T-cell (primary cell): ENCODE measurements around the gene ERBB2. TPM values are rescaled to one million over a fixed set of nuclear protein-coding genes. Genes with fewer than 3 reads are reported as not detected.

ENCODE experiments used
- ATAC-seq, 4 experiments: fragments of 200-7000 bp in 3 of 4; fragments of 150-1000 bp in 1 of 4; cut with Tn5 transposase; replicated peaks in 1 of 4; 1 replicate in 3 of 4; 2 replicates in 1 of 4; pipeline ENCODE4 v1.10.0; 2021; ENCODE audit warnings: moderate library complexity in 3 of 4, mild to moderate bottlenecking in 2 of 4, moderate number of reproducible peaks in 1 of 4
- CTCF ChIA-PET, 2 donors: fragments of 300-600 bp; sonication (Branson Sonifier 250); formaldehyde crosslinking; loops; one replicate each; lab custom pipeline; 2022; ENCODE audit warnings: antibody characterized with exemption in 2 of 2; lab: Charles Lee
- POLR2A ChIA-PET, 2 donors: fragments of 300-600 bp; sonication (Branson Sonifier 250); formaldehyde crosslinking; loops; one replicate each; lab custom pipeline; 2022; ENCODE audit warnings: antibody characterized with exemption in 2 of 2; lab: Charles Lee
- DNase-seq, 35 experiments: peaks; one replicate each; pipeline versions ENCODE4 v3.0.0 to v3.0.0-alpha.2; 2013 to 2023
- H3K27ac ChIP-seq: one replicate; pipeline ENCODE4 v1.5.1; 2013; ENCODE audit warnings: low read length
- H3K27me3 ChIP-seq, 2 experiments: replicated peaks in 1 of 2; 1 replicate in 1 of 2; 2 replicates in 1 of 2; pipeline versions ENCODE4 v1.6.1 to v1.7.0; 2013; ENCODE audit warnings: low read length in 1 of 2, mixed read lengths in 1 of 2; ENCODE audit not compliant: control insufficient read depth in 2 of 2, insufficient read depth in 2 of 2; ENCODE audit errors: extremely low read depth in 1 of 2
- H3K36me3 ChIP-seq, 2 donors: 1 replicate in 1 of 2; 2 replicates in 1 of 2; pipeline versions ENCODE4 v1.6.1 to v1.7.0; 2013; ENCODE audit warnings: low read length in 1 of 2; ENCODE audit not compliant: control insufficient read depth in 2 of 2, insufficient read depth in 1 of 2; ENCODE audit errors: extremely low read depth in 1 of 2
- H3K4me1 ChIP-seq, 2 experiments: 1 replicate in 1 of 2; 2 replicates in 1 of 2; pipeline versions ENCODE4 v1.6.1 to v1.7.0; 2013; ENCODE audit warnings: low read length in 2 of 2, mixed read lengths in 1 of 2; ENCODE audit not compliant: insufficient read depth in 2 of 2, control insufficient read depth in 1 of 2; ENCODE audit errors: extremely low read depth in 1 of 2
- H3K4me3 ChIP-seq, 2 donors: 1 replicate in 1 of 2; 2 replicates in 1 of 2; pipeline versions ENCODE4 v1.5.1 to v1.7.0; 2013; ENCODE audit warnings: mild to moderate bottlenecking in 2 of 2, low read length in 1 of 2, moderate library complexity in 1 of 2; ENCODE audit not compliant: control insufficient read depth in 1 of 2; ENCODE audit errors: extremely low read depth in 1 of 2
- H3K9me3 ChIP-seq: 2 replicates; pipeline ENCODE4 v1.7.0; 2013
- H3K27ac Mint-ChIP-seq, 2 donors: one replicate each; pipeline ENCODE4 v1.8.0; 2020 to 2021; ENCODE audit warnings: mild to moderate bottlenecking in 2 of 2, mixed read lengths in 2 of 2
- H3K27me3 Mint-ChIP-seq, 2 donors: one replicate each; pipeline ENCODE4 v1.8.0; 2021 to 2022; ENCODE audit warnings: mixed read lengths in 2 of 2
- H3K36me3 Mint-ChIP-seq: one replicate; pipeline ENCODE4 v1.8.0; 2021; ENCODE audit warnings: mixed read lengths
- H3K4me1 Mint-ChIP-seq, 3 donors: one replicate each; pipeline ENCODE4 v1.8.0; 2020 to 2022; ENCODE audit warnings: mixed read lengths in 3 of 3, mild to moderate bottlenecking in 1 of 3
- H3K4me3 Mint-ChIP-seq, 3 donors: one replicate each; pipeline ENCODE4 v1.8.0; 2020 to 2022; ENCODE audit warnings: mild to moderate bottlenecking in 3 of 3, mixed read lengths in 3 of 3, moderate library complexity in 3 of 3
- H3K9me3 Mint-ChIP-seq, 3 donors: one replicate each; pipeline ENCODE4 v1.8.0; 2020 to 2022; ENCODE audit warnings: mixed read lengths in 3 of 3
- WGBS: methylation state at CpG from one replicate; pipeline ENCODE4 v1.1.5; 2013; ENCODE audit warnings: missing lambda C conversion rate; ENCODE audit not compliant: insufficient coverage; 5-methylcytosine and 5-hydroxymethylcytosine counted together
- total RNA-seq, 35 experiments: library from RNA in 6 of 35; stranded (reverse) in 6 of 35; fragments of 120-200 nt in 1 of 35; gene quantifications; one replicate each; pipeline versions ENCODE4 v1.2.1 to v1.2.4 and lab custom pipeline; 2013 to 2026

ERBB2 gene
- total RNA-seq, result 1 to 10 TPM; 4.1 to 8.8 (median 6.0) TPM
- total RNA-seq (2013), result 7.1 TPM
- total RNA-seq (lab: John Stamatoyannopoulos, UW), result 1.8 to 13.6 (median 6.2) reads per million in 29 experiments

GRCh38 chr17:39699818-39700147, at the start of gene ERBB2:
ERBB2 (plus strand) TSS chr17:39700064; CDS start chr17:39700239, 175 bp downstream.
- Mint-ChIP-seq H3K27ac (peak within 1 kb of the TSS in 1 of 2 donors; percentile 49), H3K36me3 (peaks cover 9% of the 10 kb centered on the region), H3K4me3 (peak within 1 kb of the TSS in 2 of 3 donors; percentile 34 to 67), H3K27me3 (peaks cover 28 to 36% of the 10 kb centered on the region in 2 donors), H3K9me3 (no peaks in the 10 kb centered on the region), H3K4me1 (peaks cover 6 to 16% (median 12%) of the 10 kb centered on the region in 3 donors)
- no peaks in the 10 kb centered on the region for H3K9me3 ChIP-seq
- H3K4me1 ChIP-seq, result peaks cover 0 to 7% of the 10 kb centered on the region in 2 experiments
- DNase-seq (no peak), ATAC-seq (no peak)
- peaks cover 0 to 2% of the 10 kb centered on the region in 2 donors for H3K36me3 ChIP-seq
- no peak within 1 kb of the TSS for H3K27ac ChIP-seq
- POLR2A ChIA-PET, result no interaction called here
- CTCF ChIA-PET, result no interaction called here
- H3K27me3 ChIP-seq, result peaks cover 4 to 44% of the 10 kb centered on the region in 2 experiments
- no peak within 1 kb of the TSS for H3K4me3 ChIP-seq
- WGBS, result 25% methylated on average over 18 of the region's 20 CpGs

- no peaks in the 10 kb centered on the region for H3K9me3 ChIP-seq
- ATAC-seq (no peak), DNase-seq (no peak)
- WGBS, result 93% methylated on average over 7 of the region's 11 CpGs
- Mint-ChIP-seq H3K27me3 (no peaks in the 10 kb centered on the region), H3K4me3 (no peak overlapping the region), H3K9me3 (no peaks in the 10 kb centered on the region), H3K4me1 (peaks cover 48 to 60% (median 59%) of the 10 kb centered on the region in 3 donors), H3K27ac (peak overlapping the region in 1 of 2 donors; percentile 30), H3K36me3 (peaks cover 16% of the 10 kb centered on the region)
- H3K36me3 ChIP-seq, result peaks cover 8 to 22% of the 10 kb centered on the region in 2 donors
- H3K27me3 ChIP-seq, result no peaks in the 10 kb centered on the region
- H3K27ac ChIP-seq, result no peak overlapping the region
- peaks cover 0 to 44% of the 10 kb centered on the region in 2 experiments for H3K4me1 ChIP-seq
- H3K4me3 ChIP-seq, result no peak overlapping the region
- POLR2A ChIA-PET, result no interaction called here
- CTCF ChIA-PET, result interaction anchor here (0.6 to 1.2 kb wide), 2 partner anchors 27 to 32 kb away, joined by 4 to 5 read pairs; no protein-coding TSS in a partner anchor
Measured at GRCh38 chr17:39650121-39650579, 49.7 kb upstream of the ERBB2 start.

- H3K4me3 Mint-ChIP-seq, result no peak overlapping the region
- H3K4me3 ChIP-seq, result no peak overlapping the region
- no peak for ATAC-seq
- CTCF ChIA-PET, result interaction anchor here (0.6 to 4.6 kb wide), 3 partner anchors 29 to 241 kb away, joined by 6 to 27 read pairs (median 10); no protein-coding TSS in a partner anchor
- H3K27me3 ChIP-seq, result no peaks in the 10 kb centered on the region
- no peak for DNase-seq
- H3K4me1 ChIP-seq, result peaks cover 0 to 36% of the 10 kb centered on the region in 2 experiments
- 85% methylated on average over 6 of the region's 8 CpGs for whole genome bisulfite sequencing
- POLR2A ChIA-PET, result interaction anchor here (0.5 to 0.6 kb wide), 3 partner anchors 30 to 817 kb away, joined by 3 to 13 read pairs (median 10); no protein-coding TSS in a partner anchor
- no peaks in the 10 kb centered on the region for H3K27me3 Mint-ChIP-seq
- peaks cover 8 to 38% of the 10 kb centered on the region in 2 donors for H3K36me3 ChIP-seq
- peaks cover 49 to 63% (median 61%) of the 10 kb centered on the region in 3 donors for H3K4me1 Mint-ChIP-seq
- no peaks in the 10 kb centered on the region for H3K9me3 ChIP-seq
- H3K9me3 Mint-ChIP-seq, result no peaks in the 10 kb centered on the region
- peak overlapping the region; percentile 42 to 69 for H3K27ac Mint-ChIP-seq
- peak overlapping the region; percentile 12 for H3K27ac ChIP-seq
- peaks cover 23% of the 10 kb centered on the region for H3K36me3 Mint-ChIP-seq
Measured at GRCh38 chr17:39651923-39652586, 47.8 kb upstream of the ERBB2 start.

- peaks cover 24% of the 10 kb centered on the region for H3K36me3 Mint-ChIP-seq
- H3K4me3 Mint-ChIP-seq, result no peak overlapping the region
- no peaks in the 10 kb centered on the region for H3K27me3 Mint-ChIP-seq
- H3K27me3 ChIP-seq, result no peaks in the 10 kb centered on the region
- no peak for ATAC-seq
- peak overlapping the region; percentile 42 to 69 for H3K27ac Mint-ChIP-seq
- no peaks in the 10 kb centered on the region for H3K9me3 Mint-ChIP-seq
- no peak for DNase-seq
- H3K4me3 ChIP-seq, result no peak overlapping the region
- H3K27ac ChIP-seq, result no peak overlapping the region
- no peaks in the 10 kb centered on the region for H3K9me3 ChIP-seq
- WGBS, result 77% methylated on average over 7 of the region's 7 CpGs
- H3K36me3 ChIP-seq, result peaks cover 8 to 42% of the 10 kb centered on the region in 2 donors
- peaks cover 48 to 59% (median 58%) of the 10 kb centered on the region in 3 donors for H3K4me1 Mint-ChIP-seq
- CTCF ChIA-PET, result interaction anchor here (1.2 to 4.6 kb wide), 5 partner anchors 14 to 105 kb away, joined by 3 to 27 read pairs (median 4); no protein-coding TSS in a partner anchor
- H3K4me1 ChIP-seq, result peaks cover 1 to 34% of the 10 kb centered on the region in 2 experiments
- POLR2A ChIA-PET, result interaction anchor here in 1 of 2 donors (0.6 kb wide), 2 partner anchors 30 to 816 kb away, joined by 3 to 13 read pairs; no protein-coding TSS in a partner anchor
Measured at GRCh38 chr17:39652587-39653315, 47.1 kb upstream of the ERBB2 start.

- WGBS, result 83% methylated on average over 9 of the region's 12 CpGs
- H3K27ac Mint-ChIP-seq, result no peak overlapping the region
- peaks cover 53 to 62% (median 61%) of the 10 kb centered on the region in 3 donors for H3K4me1 Mint-ChIP-seq
- H3K9me3 Mint-ChIP-seq, result no peaks in the 10 kb centered on the region
- ATAC-seq, result peak in 1 of 4 experiments; percentile 10
- Histone ChIP-seq H3K27ac (no peak overlapping the region), H3K4me1 (peaks cover 2 to 40% of the 10 kb centered on the region in 2 experiments), H3K27me3 (no peaks in the 10 kb centered on the region), H3K4me3 (no peak overlapping the region), H3K9me3 (no peaks in the 10 kb centered on the region), H3K36me3 (peaks cover 8 to 47% of the 10 kb centered on the region in 2 donors)
- no peaks in the 10 kb centered on the region for H3K27me3 Mint-ChIP-seq
- CTCF ChIA-PET, result interaction anchor here (1.1 to 4.6 kb wide), 6 partner anchors 11 to 106 kb away, joined by 3 to 27 read pairs (median 4); no protein-coding TSS in a partner anchor
- no peak for DNase-seq
- H3K4me3 Mint-ChIP-seq, result no peak overlapping the region
- peaks cover 28% of the 10 kb centered on the region for H3K36me3 Mint-ChIP-seq
- POLR2A ChIA-PET, result no interaction called here
Measured at GRCh38 chr17:39653316-39653661, 46.6 kb upstream of the ERBB2 start.
